ENCODE results near the gene SOX10.
"Not testable (repeated sequence)": the region's sequence is repeated elsewhere in the genome, so short reads cannot be mapped to it uniquely, and the experiment has no call there.

Gene SOX10

DNA sequence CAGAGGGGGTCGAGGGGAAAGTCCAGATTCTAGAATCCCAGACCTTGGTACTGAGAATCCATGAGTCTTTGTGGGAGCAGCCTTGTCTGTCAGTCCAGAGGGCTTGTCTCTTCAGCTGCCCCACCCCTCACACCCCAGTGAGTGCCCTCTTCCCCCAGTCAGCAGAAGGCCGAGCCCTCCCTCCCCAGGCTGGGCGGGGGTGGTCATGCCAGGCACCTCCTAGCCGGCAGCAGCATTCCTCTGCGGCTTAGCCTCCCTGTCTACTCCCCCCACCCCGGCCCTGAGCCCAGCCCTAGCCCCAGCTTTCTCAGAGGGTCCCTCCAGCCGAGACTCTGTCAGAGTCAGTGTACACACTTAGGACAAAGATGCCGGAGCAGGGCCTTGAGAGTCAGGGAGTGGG, 4.6 kb downstream of the SOX10 start:
- TF ChIP-seq, protein P1, sequence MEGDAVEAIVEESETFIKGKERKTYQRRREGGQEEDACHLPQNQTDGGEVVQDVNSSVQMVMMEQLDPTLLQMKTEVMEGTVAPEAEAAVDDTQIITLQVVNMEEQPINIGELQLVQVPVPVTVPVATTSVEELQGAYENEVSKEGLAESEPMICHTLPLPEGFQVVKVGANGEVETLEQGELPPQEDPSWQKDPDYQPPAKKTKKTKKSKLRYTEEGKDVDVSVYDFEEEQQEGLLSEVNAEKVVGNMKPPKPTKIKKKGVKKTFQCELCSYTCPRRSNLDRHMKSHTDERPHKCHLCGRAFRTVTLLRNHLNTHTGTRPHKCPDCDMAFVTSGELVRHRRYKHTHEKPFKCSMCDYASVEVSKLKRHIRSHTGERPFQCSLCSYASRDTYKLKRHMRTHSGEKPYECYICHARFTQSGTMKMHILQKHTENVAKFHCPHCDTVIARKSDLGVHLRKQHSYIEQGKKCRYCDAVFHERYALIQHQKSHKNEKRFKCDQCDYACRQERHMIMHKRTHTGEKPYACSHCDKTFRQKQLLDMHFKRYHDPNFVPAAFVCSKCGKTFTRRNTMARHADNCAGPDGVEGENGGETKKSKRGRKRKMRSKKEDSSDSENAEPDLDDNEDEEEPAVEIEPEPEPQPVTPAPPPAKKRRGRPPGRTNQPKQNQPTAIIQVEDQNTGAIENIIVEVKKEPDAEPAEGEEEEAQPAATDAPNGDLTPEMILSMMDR (IDR thresholded peaks at IDR 0.05), result no peak
- no peak overlapping the region for H3K27ac Mint-ChIP-seq
- DNase-seq, result no peak
- H3K36me3 Mint-ChIP-seq (ENCODE audit: low read depth), result peaks cover 14% of the 10 kb centered on the region
- H3K9me3 Mint-ChIP-seq, result no peaks in the 10 kb centered on the region
- peaks cover 44% of the 10 kb centered on the region for H3K27me3 Mint-ChIP-seq (ENCODE audit: low read depth, poor library complexity)
- no peak overlapping the region for H3K4me3 Mint-ChIP-seq
- H3K4me1 Mint-ChIP-seq, result no peaks in the 10 kb centered on the region

DNA sequence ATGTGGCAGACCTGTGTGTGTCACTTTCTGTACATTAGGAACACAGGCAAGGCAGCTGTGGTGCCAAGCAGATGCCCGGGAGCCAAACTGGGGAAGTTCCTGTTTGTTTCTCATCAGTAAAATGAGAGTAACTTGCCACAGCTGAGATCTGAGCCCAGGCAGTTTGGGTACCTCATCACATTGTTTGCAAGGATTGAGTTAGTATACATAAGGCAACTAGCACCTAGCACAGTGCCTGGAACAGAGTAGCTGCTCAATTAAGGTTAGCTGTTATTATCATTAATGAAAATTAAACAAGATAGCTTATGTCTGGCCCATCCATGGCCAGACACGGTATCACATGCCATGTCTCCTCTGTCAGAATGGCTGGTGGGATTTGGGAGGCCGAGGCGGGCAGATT, 7.8 kb downstream of the SOX10 start:
- no peaks in the 10 kb centered on the region for H3K4me1 Mint-ChIP-seq
- TF ChIP-seq, protein P1 (IDR thresholded peaks at IDR 0.05), result no peak
- no peak for DNase-seq
- no peak overlapping the region for H3K4me3 Mint-ChIP-seq
- peaks cover 13% of the 10 kb centered on the region for H3K27me3 Mint-ChIP-seq (ENCODE audit: low read depth, poor library complexity)
- no peaks in the 10 kb centered on the region for H3K9me3 Mint-ChIP-seq
- no peak overlapping the region for H3K27ac Mint-ChIP-seq
- peaks cover 13% of the 10 kb centered on the region for H3K36me3 Mint-ChIP-seq (ENCODE audit: low read depth)

DNA sequence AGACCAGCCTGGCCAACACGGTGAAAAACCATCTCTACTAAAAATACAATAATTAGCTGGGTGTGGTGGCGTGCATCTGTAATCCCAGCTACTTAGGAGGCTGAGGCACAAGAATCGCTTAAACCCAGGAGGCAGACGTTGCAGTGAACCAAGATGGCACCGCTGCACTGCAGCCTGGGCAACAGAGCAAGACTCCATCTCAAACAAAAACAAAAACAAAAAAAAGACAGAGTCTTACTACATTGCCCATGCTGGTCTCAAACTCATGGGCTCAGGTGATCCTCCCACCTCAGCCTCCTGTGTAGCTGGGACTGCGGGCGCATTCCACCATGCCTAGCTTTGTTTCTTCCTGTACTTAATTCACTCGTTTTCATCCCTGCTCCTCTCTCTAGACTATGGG, 8.3 kb downstream of the SOX10 start:
- H3K4me3 Mint-ChIP-seq; H3K27ac Mint-ChIP-seq; H3K9me3 Mint-ChIP-seq; H3K4me1 Mint-ChIP-seq; DNase-seq; H3K27me3 Mint-ChIP-seq (ENCODE audit: low read depth, poor library complexity): not testable (repeated sequence)
- peaks cover 13% of the 10 kb centered on the region for H3K36me3 Mint-ChIP-seq (ENCODE audit: low read depth)

DNA sequence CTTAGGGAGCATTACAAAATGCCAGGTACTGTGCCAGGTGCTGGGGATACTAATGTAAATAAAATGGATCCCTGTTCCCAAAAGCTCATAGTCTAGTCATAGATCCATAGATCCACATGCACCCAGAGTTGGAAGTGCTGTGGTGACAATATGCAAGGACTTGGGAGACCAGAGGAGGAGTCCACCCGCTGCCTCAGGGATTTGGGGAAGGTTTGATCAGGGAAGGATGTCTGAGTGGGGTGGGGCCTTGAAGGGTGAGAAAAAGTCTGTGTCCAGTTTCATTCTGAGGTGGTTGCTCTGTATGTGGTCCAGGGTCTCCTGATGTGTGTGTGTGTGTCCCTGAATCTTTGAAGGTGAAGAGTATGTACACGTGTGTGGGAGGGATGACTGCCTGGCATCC, 9.2 kb downstream of the SOX10 start:
- TF ChIP-seq, protein P1 (IDR thresholded peaks at IDR 0.05), result no peak
- no peak for DNase-seq
- H3K27me3 Mint-ChIP-seq (ENCODE audit: low read depth, poor library complexity), result peaks cover 2% of the 10 kb centered on the region
- H3K4me1 Mint-ChIP-seq, result no peaks in the 10 kb centered on the region
- H3K9me3 Mint-ChIP-seq, result no peaks in the 10 kb centered on the region
- peaks cover 13% of the 10 kb centered on the region for H3K36me3 Mint-ChIP-seq (ENCODE audit: low read depth)
- no peak overlapping the region for H3K4me3 Mint-ChIP-seq
- H3K27ac Mint-ChIP-seq, result no peak overlapping the region

DNA sequence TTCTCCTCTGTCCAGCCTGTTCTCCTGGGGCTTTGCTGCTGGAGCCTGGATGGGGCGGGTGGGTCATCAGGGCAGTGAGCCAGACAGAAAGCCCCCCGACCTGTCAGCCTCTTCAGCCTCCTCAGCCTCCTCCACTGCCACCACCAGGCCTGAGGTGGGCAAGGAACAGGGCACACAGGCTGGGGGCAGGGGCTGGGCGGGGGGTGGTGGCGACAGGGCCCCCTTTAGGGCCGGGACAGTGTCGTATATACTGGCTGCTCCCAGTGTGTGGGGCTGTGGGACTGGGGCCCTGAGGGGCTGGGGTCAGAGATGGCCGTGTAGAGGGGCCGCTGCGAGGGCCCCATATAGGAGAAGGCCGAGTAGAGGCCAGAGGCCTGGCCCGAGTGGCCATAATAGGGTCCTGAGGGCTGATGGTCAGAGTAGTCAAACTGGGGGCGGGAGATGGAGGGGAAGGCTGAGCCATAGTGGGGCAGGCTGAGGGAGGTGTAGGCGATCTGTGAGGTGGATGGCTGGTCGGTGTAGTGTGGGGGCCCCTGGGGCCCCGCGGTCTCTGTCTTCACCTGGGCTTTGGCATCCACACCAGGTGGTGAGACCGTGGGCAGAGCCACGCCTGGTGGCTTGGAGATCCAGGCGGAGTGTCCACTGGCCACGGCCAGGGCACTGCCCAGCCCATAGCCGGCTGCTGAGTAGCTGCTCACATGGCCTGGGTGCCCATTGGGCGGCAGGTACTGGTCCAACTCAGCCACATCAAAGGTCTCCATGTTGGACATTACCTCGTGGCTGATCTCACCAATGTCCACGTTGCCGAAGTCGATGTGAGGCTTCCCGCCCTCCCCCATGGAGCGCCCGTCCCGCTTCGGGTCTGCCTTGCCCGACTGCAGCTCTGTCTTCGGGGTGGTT, 10.8 kb downstream of the SOX10 start:
- no peaks in the 10 kb centered on the region for H3K4me1 Mint-ChIP-seq
- H3K27me3 Mint-ChIP-seq (ENCODE audit: low read depth, poor library complexity), result no peaks in the 10 kb centered on the region

DNA sequence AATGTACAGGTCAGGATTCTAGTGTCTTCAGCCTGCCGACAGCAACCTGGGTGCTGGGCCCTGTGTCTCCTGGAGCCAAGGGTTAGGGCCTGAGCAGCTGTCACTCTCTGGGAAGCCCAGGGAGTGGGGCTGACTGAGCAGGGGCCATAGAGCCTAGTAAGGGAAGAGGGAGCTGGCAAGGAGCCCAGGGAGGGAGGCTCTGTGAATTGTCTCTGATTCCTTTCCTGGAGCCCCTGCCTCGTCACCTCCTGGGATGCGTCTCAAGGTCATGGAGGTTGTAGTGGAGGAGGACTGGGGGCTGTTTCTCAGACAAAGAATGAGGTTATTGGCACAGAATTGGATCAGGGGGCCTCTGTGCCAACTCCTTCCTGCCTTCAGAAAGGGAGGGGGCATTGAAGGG, 11.8 kb downstream of the SOX10 start:
- Mint-ChIP-seq H3K4me1 (peaks cover 2% of the 10 kb centered on the region), H3K9me3 (no peaks in the 10 kb centered on the region), H3K27ac (no peak overlapping the region), H3K4me3 (no peak overlapping the region), H3K27me3 (ENCODE audit: low read depth, poor library complexity) (no peaks in the 10 kb centered on the region), H3K36me3 (ENCODE audit: low read depth) (peaks cover 32% of the 10 kb centered on the region)
- DNase-seq, result no peak
- TF ChIP-seq, protein P1 (IDR thresholded peaks at IDR 0.05), result no peak

More for the DNA sequence above, 10.8 kb downstream of the SOX10 start:
- no peaks in the 10 kb centered on the region for H3K9me3 Mint-ChIP-seq
- H3K36me3 Mint-ChIP-seq (ENCODE audit: low read depth), result peaks cover 22% of the 10 kb centered on the region
- H3K4me3 Mint-ChIP-seq, result no peak overlapping the region
- H3K27ac Mint-ChIP-seq, result no peak overlapping the region
- DNase-seq, result no peak
- TF ChIP-seq, protein P1 (IDR thresholded peaks at IDR 0.05), result no peak
